Putamen (tissue), 1 donor: Measurements from ENCODE around the gene PPP1R15B.
A peak's percentile ranks its signal among the peaks of the same experiment; 100 is the strongest.

Source experiments
- DNase-seq: peaks from one replicate; pipeline ENCODE4 v3.0.0-alpha.2; 2016; ENCODE audit warnings: low spot score

Gene PPP1R15B

GRCh38 chr1:204411451-204412204 lies at the start of gene PPP1R15B:
PPP1R15B (minus strand) TSS chr1:204411817; CDS start chr1:204411411, 406 bp downstream.
- DNase-seq: peak; percentile 98

DNA sequence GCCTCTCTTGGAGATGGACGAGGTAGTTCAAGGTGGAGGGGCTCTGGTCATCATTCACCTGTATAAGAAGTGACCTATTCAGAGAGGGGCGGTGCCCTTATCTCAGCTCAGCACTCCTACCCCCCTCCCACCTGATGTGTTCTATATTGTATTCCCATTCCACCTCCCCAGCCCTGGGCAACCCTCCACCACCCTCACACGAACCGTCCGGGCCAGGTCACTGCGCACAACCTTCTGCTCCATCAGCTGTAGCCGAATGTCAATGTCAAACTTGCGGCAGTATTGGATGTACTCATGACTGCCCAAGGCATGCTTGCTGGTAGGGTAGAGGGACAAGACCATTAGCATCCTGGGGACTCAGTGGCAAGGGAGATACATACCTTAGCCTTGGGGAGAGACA lies 48.7 kb upstream of the PPP1R15B start:
- DNase-seq: no peak

DNA sequence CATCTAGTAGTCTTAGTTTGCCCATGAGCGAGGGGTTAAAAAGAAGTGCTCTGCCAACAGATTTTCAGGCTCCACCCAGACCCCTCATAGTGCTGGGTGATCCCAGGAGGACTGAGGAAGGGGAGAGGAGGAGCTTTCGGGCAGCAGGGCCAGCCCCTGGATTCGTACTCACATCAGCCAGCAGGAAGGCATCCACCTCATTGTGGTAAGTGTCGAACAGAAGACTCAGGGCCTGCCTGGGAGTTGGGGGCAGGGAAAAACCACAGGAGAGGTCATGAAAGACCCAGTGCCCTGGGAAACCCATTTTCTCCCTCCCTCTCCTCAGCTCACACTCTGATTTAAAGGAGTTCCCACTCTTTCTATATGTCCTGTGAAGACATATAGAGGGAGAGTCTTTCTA lies 48.1 kb upstream of the PPP1R15B start:
- DNase-seq: no peak

- no peak for DNase-seq
Observed at GRCh38 chr1:204457666-204458065, 46.0 kb upstream of the PPP1R15B start.

DNA sequence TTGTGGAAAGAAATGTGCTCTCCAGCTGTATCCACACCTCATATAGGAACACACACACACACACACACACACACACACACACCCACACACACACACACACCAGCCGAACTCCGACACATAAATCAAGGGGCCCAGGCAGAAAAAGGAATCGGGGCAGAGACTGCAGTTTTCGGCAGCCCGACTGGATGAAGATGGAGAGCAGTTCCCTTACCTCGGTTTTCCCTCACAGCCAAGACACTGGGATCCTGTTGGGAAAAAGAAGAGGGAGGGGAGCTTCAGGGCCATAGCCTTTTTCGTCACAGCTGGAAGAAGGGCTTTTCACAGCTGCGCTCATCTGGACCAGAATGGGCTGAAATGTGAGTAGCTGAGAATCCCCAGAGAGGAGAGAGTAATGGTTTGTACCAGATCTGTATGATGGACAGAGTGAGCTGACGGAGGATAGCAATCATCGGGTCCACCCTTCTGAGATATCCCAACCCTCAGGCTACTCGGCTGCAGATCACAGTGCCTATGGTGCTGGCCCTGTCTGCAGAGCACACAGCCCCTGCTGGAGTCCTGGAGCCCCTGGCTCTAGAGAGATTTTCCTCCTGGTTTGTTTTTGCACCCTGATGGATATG lies 45.3 kb upstream of the PPP1R15B start:
- DNase-seq: no peak

GRCh38 chr1:204455831-204456145 lies 44.2 kb upstream of the PPP1R15B start:
- no peak for DNase-seq

- DNase-seq: no peak
Observed at GRCh38 chr1:204455063-204455830, 43.6 kb upstream of the PPP1R15B start.

GRCh38 chr1:204454476-204454875 lies 42.9 kb upstream of the PPP1R15B start:
- no peak for DNase-seq

DNA sequence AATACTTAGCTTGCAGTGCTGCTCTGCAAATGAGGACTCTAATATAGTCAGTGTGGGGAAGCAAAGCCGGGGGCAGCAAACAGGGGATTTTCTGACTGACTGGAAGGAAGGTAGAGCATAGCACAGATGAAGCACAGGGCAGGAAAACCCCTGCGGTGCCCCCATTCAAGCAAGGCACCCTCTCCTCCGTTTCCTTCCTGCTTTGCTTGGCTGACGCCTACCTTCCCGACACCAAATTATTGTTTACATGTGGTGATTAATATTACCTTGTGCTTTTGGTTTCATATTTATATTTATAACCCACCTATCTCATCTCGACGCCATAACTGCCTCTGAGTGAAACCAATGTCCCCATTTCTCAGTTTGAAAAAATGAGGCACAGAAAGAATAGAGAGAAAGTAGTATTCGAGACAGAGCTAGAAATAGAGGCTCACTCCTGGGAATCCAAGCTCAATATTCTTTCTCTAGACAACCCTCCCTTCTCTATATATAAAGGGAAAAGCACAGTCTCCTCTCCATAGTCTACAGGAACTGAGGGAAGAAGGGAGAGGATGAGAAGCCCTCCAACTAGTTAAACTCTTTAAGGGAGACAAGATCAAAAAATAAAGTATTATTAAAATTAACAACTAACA lies 41.6 kb upstream of the PPP1R15B start:
- DNase-seq: no peak

DNA sequence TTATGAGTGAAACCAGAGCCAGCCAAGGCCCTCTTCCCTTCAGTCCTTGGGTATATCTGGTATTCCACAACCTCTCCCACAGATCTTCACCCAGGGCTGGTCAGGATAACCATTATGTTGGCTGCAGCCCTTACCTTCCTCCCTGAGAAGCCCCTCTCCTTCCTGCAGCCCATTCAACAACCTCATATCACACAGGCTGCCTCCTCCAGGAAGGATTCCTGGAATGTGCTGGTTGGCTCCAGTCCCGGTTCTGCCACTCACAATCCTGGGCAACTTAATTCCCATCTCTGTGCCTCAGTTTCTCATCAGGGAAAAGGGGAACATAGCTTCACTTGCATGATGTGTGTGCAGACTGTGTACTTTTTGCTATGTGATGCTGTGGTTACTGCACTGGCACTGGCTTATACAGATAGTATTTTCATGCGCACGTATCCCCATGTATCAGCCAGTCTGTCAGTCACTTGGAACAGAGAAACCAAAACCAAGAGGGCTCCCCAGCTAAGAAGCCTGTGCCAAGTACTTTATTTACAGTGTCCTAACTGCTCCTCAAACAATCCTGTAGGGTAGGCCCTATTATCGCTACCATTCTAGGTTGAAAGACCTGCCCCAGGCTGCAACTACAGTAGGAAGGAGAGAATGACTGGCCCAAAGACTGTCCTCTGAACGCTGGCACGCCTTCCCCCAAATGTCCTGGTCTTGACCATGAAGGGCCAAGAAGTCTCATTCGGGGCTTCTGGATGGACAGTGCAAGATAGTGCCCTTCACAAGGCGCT lies 39.9 kb upstream of the PPP1R15B start:
- DNase-seq: no peak

DNA sequence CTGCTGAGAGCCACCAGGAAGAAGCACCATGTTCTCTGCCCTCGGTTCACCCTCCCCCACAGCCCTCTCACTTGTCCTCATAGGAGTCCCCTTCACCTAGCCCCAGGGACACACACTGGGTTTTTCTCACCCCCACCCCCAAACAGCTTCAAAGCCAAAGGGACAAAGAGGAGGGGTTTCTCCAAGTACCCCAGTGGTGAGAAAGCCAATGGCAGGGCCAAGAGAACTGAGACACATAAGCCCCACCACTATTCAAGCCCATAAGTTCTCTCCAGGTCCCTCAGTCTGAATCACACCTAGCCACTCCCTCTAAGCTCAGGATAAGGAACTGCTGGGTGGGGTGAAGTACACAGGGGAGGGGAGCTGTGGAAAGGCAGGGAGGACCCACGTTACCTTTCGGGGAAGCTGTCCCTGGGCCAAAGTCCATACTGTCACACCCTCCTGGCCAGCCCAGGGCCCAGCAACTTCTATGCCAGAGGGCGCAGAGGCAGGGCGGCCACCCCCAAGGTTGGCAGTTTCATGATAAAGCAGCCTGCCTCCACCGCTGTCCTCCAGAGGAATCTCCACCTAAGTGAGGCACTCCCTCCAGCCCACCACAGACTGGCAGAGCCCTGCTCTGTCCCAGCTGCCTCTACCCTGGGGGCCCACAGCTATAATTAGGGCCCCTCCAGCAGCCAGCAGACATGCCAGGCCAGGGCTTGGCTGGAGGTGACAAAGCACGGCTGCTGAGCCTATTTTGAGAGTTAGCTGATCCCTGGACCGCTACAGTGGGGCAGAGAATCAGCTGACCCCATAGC lies 39.0 kb upstream of the PPP1R15B start:
- no peak for DNase-seq

- DNase-seq: no peak
Observed at GRCh38 chr1:204449678-204450280, 38.2 kb upstream of the PPP1R15B start.

DNA sequence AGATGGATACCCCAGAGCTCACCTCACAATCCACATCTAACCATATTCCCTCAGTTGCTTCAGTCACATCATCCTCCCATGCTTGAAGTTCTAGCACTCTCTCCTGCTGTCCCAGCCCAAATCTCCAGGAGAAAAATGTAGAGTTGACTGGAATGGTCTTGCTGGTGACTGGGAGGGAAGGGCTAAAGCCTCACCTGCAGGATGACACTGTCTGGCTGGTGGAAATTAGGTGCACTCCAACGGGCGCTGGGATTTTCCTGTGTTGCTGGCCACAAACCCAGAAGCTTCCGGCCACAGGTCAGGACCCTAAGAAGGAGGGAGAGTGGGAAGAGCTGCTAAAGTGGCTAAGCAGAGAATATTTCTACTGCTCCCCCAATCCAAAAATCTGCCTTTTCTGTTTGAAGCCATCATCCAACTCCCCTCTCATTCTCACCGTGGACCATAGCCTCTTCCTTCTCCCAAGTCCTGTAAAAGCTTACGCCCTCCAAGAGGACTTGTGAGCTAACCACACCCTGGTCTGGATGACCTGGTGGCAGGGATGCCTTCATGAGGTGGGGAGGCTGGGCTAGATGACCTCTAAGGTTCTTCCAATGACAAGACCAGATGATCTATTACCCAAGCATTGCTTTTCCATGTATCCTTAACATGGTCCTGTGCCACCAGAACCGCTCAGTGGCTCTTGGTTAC lies 37.5 kb upstream of the PPP1R15B start:
- DNase-seq: no peak

- no peak for DNase-seq
Observed at GRCh38 chr1:204448344-204448964, 36.8 kb upstream of the PPP1R15B start.

GRCh38 chr1:204447736-204448135 lies 36.1 kb upstream of the PPP1R15B start:
- DNase-seq: no peak

DNA sequence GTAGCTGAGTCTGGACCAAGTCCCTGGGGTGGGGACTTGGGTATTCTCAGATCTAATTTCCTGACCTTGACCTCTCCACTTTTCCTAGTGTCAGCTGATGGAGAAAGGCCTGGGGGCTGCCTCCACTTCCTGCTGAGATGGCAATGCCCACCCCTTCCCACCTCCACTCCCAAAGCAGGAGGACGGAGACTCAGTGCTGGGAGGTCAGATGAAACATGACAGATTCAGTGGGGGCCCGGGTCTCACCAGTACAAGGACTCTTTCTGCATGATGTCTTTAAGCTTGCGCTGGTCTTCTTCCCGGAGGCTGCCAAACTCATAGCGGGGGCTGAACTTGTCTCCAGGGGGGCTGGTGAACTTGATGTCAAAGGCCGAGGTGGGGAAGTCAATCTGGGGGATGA lies 35.6 kb upstream of the PPP1R15B start:
- DNase-seq: no peak

DNA sequence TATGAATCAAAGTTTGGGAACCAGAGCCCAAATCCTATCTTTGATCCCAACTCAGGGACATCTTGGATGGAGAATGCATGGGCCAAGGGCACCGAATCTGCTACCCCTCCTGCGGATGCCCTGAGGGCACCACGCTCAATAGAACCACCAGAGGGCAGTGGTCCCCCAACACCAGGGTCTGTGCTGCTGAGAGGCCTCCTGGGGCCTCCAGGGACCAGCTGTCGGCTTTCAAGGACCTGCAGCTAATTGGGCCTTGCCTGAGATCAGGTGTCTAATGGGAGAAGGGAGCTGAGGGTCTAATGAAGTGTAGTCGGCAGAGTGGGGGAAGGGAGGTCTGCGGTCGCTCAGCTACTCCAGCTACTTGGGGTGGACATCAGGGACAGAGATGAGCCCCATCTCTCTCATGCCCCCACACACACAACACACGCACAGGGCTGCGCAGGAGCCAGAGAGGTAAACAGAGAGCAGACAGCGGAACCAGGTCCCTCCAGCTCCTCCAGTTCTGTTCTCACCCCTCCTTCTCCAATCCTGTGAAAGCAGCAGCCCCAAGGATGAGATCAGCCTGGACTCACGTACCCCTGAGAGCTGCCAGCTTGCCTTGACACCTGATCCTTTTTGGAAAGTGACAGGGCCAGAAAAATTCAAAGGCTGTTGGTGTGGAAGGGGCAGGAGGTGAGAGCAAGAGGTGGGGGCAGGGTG lies 34.9 kb upstream of the PPP1R15B start:
- DNase-seq: peak; percentile 77

- DNase-seq: no peak
Observed at GRCh38 chr1:204445860-204446412, 34.3 kb upstream of the PPP1R15B start.
